ENCODE results near the gene HOXA13. TPM values are rescaled to one million over a fixed set of nuclear protein-coding genes. Genes with fewer than 3 reads are reported as not detected.

The HOXA13 gene
- total and polyA plus RNA-seq, 10 of the 15 experiments (the other 5 are each of a cell fraction or from before 2014, with no cell fraction given) = not detected

DNA sequence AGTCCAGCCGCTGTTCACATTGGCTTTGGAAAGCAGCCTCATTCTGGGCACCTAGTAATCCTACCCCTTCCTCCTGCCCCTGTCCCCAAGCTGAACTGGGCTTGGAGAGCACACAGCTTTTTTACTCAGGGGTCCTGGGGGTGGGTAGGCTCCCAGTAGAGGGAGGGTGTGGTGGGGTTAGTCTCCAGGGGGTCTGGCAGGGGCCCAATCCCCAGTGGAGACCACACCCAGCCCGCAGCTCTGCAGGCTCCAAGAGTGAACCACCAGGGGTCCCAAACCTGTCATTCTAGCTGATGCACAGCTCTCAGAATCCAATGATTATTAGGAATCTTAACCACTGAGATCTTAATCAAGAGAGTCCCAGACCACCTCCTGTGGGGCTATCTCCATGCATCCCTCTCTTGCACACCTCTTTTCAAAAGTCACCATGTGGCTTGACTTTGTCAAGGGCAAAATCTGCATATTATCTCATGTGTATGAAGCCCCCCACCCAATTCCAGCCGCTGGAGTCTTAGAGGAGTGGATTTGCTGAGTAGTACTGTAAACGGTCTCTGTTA, 17.5 kb downstream of the HOXA13 start:
- RAD21 ChIA-PET (ENCODE audit: unreplicated experiment) = no interaction called here
- Histone ChIP-seq H2AFZ (ENCODE audit: control insufficient read depth, low read depth, low read length) (no peak overlapping the region), H3K79me2 (ENCODE audit: control insufficient read depth, insufficient read depth, low read length) (no peaks in the 10 kb centered on the region), H3K9ac (ENCODE audit: control insufficient read depth, insufficient read depth, low read length) (no peak overlapping the region), H3K4me2 (ENCODE audit: control insufficient read depth, insufficient read depth) (no peak overlapping the region), H3K9me3 (replicated peaks; ENCODE audit: control insufficient read depth, insufficient read depth, low read length) (no peaks in the 10 kb centered on the region; the same call in 2 of the 3 replicates), H4K20me1 (ENCODE audit: control insufficient read depth, insufficient read depth) (no peaks in the 10 kb centered on the region), H3K27ac (ENCODE audit: control insufficient read depth, insufficient read depth) (no peak overlapping the region), H3K36me3 (ENCODE audit: control insufficient read depth in 2 of 2, insufficient read depth in 2 of 2, low read length in 1 of 2) (no peaks in the 10 kb centered on the region), H3K4me1 (ENCODE audit: control insufficient read depth, insufficient read depth, low read length) (no peaks in the 10 kb centered on the region), H3K4me3 (no peak overlapping the region), H3K27me3 (replicated peaks in 1 of 2; ENCODE audit: control insufficient read depth in 2 of 2, insufficient read depth in 2 of 2, low read length in 1 of 2) (peaks cover 23 to 40% of the 10 kb centered on the region in 2 experiments)
- 13% methylated on average over 4 of the region's 4 CpGs for WGBS (ENCODE audit: insufficient coverage, insufficient replicate concordance, low lambda C conversion rate, missing lambda C conversion rate)
- ATAC-seq (no peak), FAIRE-seq (no peak), DNase-seq (ENCODE audit: low read depth, low spot score) (no peak)
- CTCF ChIA-PET = interaction anchor here (1.1 kb wide), 1 partner anchor 16 kb away, joined by 4 read pairs; no protein-coding TSS in a partner anchor
- POLR2A ChIA-PET = no interaction called here
- BruUV-seq (replicated peaks) = no TSS peak
- in situ Hi-C loops (cut with MboI) (no loop called here), intact Hi-C loops (cut with micrococcal nuclease; ENCODE audit: unreplicated experiment) (no loop called here)
- SMC1A ChIA-PET (ENCODE audit: uncharacterized antibody, unreplicated experiment) = no interaction called here
- TF ChIP-seq MYC (IDR thresholded peaks at IDR 0.05; ENCODE audit: insufficient read depth, insufficient read length, insufficient replicate concordance, low read length, severe bottlenecking) (no peak), CHD1 (IDR thresholded peaks at IDR 0.05; ENCODE audit: low read depth, low read length) (no peak), BACH1 (IDR thresholded peaks at IDR 0.05; ENCODE audit: borderline replicate concordance) (no peak), FOXK2 (IDR thresholded peaks at IDR 0.05) (no peak), ASH2L (IDR thresholded peaks at IDR 0.05; ENCODE audit: borderline replicate concordance, low read depth) (no peak), NR2C2 (IDR thresholded peaks at IDR 0.05; ENCODE audit: borderline replicate concordance, control insufficient read depth, insufficient read length, low read depth) (no peak), HDAC2 (IDR thresholded peaks at IDR 0.05) (no peak), EZH2 (IDR thresholded peaks at IDR 0.05; ENCODE audit: borderline replicate concordance, control insufficient read depth, low read depth, low read length) (no peak), HDAC6 (IDR thresholded peaks at IDR 0.05; ENCODE audit: unreplicated experiment) (no peak), TCF12 (IDR thresholded peaks at IDR 0.05; ENCODE audit: low read depth, low read length) (no peak), TAF1 (IDR thresholded peaks at IDR 0.05; ENCODE audit: borderline replicate concordance, low read depth, low read length) (no peak), STAT1 (conservative IDR thresholded peaks at IDR 0.05) (no peak), PML (IDR thresholded peaks at IDR 0.05; ENCODE audit: low read length) (no peak), RCOR1 (conservative IDR thresholded peaks at IDR 0.05; ENCODE audit: low read depth, low read length) (no peak), SMC3 (IDR thresholded peaks at IDR 0.05; ENCODE audit: borderline replicate concordance, low read length) (no peak), EED (IDR thresholded peaks at IDR 0.05; ENCODE audit: low read depth) (no peak), ATF7 (IDR thresholded peaks at IDR 0.05; ENCODE audit: low read depth) (no peak)
- TF ChIP-seq, protein P1, sequence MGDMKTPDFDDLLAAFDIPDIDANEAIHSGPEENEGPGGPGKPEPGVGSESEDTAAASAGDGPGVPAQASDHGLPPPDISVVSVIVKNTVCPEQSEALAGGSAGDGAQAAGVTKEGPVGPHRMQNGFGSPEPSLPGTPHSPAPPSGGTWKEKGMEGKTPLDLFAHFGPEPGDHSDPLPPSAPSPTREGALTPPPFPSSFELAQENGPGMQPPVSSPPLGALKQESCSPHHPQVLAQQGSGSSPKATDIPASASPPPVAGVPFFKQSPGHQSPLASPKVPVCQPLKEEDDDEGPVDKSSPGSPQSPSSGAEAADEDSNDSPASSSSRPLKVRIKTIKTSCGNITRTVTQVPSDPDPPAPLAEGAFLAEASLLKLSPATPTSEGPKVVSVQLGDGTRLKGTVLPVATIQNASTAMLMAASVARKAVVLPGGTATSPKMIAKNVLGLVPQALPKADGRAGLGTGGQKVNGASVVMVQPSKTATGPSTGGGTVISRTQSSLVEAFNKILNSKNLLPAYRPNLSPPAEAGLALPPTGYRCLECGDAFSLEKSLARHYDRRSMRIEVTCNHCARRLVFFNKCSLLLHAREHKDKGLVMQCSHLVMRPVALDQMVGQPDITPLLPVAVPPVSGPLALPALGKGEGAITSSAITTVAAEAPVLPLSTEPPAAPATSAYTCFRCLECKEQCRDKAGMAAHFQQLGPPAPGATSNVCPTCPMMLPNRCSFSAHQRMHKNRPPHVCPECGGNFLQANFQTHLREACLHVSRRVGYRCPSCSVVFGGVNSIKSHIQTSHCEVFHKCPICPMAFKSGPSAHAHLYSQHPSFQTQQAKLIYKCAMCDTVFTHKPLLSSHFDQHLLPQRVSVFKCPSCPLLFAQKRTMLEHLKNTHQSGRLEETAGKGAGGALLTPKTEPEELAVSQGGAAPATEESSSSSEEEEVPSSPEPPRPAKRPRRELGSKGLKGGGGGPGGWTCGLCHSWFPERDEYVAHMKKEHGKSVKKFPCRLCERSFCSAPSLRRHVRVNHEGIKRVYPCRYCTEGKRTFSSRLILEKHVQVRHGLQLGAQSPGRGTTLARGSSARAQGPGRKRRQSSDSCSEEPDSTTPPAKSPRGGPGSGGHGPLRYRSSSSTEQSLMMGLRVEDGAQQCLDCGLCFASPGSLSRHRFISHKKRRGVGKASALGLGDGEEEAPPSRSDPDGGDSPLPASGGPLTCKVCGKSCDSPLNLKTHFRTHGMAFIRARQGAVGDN (IDR thresholded peaks at IDR 0.05) = no peak
- TF ChIP-seq, protein P2, sequence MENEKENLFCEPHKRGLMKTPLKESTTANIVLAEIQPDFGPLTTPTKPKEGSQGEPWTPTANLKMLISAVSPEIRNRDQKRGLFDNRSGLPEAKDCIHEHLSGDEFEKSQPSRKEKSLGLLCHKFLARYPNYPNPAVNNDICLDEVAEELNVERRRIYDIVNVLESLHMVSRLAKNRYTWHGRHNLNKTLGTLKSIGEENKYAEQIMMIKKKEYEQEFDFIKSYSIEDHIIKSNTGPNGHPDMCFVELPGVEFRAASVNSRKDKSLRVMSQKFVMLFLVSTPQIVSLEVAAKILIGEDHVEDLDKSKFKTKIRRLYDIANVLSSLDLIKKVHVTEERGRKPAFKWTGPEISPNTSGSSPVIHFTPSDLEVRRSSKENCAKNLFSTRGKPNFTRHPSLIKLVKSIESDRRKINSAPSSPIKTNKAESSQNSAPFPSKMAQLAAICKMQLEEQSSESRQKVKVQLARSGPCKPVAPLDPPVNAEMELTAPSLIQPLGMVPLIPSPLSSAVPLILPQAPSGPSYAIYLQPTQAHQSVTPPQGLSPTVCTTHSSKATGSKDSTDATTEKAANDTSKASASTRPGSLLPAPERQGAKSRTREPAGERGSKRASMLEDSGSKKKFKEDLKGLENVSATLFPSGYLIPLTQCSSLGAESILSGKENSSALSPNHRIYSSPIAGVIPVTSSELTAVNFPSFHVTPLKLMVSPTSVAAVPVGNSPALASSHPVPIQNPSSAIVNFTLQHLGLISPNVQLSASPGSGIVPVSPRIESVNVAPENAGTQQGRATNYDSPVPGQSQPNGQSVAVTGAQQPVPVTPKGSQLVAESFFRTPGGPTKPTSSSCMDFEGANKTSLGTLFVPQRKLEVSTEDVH (IDR thresholded peaks at IDR 0.05; ENCODE audit: low read depth, partially characterized antibody) = no peak
